NCI-H82 treated with DMSO at 0.1 percent for 48 hours (cell line): ENCODE data around the gene CARD18.
"Not testable (repeated sequence)": the region's sequence is repeated elsewhere in the genome, so short reads cannot be mapped to it uniquely, and the experiment has no call there.

Source experiments
- DNase-seq: peaks from one replicate; lab custom pipeline; 2025; ENCODE audit not compliant: unreplicated experiment; lab: John Stamatoyannopoulos, UW

CARD18 gene

GRCh38 chr11:105135883-105136282 lies 3.7 kb downstream of the CARD18 start:
- no peak for DNase-seq

GRCh38 chr11:105132716-105133511 lies 6.7 kb downstream of the CARD18 start:
- DNase-seq = no peak

GRCh38 chr11:105130189-105130813 lies 9.3 kb downstream of the CARD18 start:
- DNase-seq = no peak

- DNase-seq = no peak
These were observed 14.8 kb downstream of the CARD18 start for GRCh38 chr11:105124756-105125155.

- no peak for DNase-seq
These were observed 28.2 kb downstream of the CARD18 start for GRCh38 chr11:105111145-105111944.

GRCh38 chr11:105110688-105111030 lies 28.9 kb downstream of the CARD18 start:
- DNase-seq = no peak

- DNase-seq = no peak
These were observed 29.5 kb downstream of the CARD18 start for GRCh38 chr11:105109855-105110687.

GRCh38 chr11:105109321-105109720 lies 30.2 kb downstream of the CARD18 start:
- no peak for DNase-seq

GRCh38 chr11:105108247-105108646 lies 31.3 kb downstream of the CARD18 start:
- no peak for DNase-seq

- not testable (repeated sequence) for DNase-seq
These were observed 32.2 kb downstream of the CARD18 start for GRCh38 chr11:105107226-105107825.

GRCh38 chr11:105106140-105106539 lies 33.4 kb downstream of the CARD18 start:
- DNase-seq = no peak

- no peak for DNase-seq
These were observed 35.3 kb downstream of the CARD18 start for GRCh38 chr11:105104292-105104691.

- DNase-seq = no peak
These were observed 36.2 kb downstream of the CARD18 start for GRCh38 chr11:105103336-105103735.

- not testable (repeated sequence) for DNase-seq
These were observed 37.4 kb downstream of the CARD18 start for GRCh38 chr11:105102079-105102581.

GRCh38 chr11:105100981-105101630 lies 38.5 kb downstream of the CARD18 start:
- no peak for DNase-seq

- DNase-seq = no peak
These were observed 39.4 kb downstream of the CARD18 start for GRCh38 chr11:105100206-105100605.

GRCh38 chr11:105099594-105099993 lies 40.0 kb downstream of the CARD18 start:
- DNase-seq = not testable (repeated sequence)

GRCh38 chr11:105092256-105093239 lies 47.0 kb downstream of the CARD18 start:
- DNase-seq = no peak
